ENCODE results near the gene AR. TPM values are rescaled to one million over a fixed set of nuclear protein-coding genes. Genes with fewer than 3 reads are reported as not detected.

AR gene
- total RNA-seq, 1 donor from 2014 or later, result not detected

- intact Hi-C loops (cut with micrococcal nuclease), result no loop called here
These were observed 20.7 kb downstream of the AR start for GRCh38 chrX:67564475-67564874.

DNA sequence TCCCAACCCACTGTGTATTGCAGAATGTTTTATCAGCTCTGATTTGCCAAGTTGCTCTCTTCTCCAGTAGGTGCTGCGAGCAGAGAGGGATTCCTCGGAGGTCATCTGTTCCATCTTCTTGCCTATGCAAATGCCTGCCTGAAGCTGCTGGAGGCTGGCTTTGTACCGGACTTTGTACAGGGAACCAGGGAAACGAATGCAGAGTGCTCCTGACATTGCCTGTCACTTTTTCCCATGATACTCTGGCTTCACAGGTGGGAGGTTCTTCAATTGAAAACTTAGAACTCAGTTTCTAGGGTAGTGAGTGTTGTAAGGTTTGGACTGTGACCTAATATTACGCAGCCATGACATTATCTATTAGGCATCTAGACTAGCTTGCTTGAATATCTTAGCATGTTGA lies 24.9 kb downstream of the AR start:
- intact Hi-C loops (cut with micrococcal nuclease), result no loop called here

DNA sequence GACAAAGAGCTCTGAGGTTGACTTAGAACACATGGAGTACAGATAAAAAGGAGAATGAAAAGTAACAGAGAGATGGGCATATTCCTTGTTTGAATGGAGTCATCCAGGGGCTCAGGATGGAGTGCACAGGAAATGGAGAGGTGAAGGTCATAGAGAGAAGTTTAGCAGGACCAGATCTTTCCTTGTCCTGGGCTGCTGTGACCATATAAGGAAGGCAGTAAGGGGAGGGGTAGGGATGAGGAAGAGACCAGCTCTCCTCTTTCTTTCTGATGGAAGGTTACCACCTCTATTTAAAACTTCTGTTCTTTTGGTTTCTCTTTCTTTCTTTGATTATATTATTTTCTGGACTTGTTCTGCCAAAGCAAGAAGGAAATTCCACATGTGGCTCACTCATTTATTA lies 27.0 kb downstream of the AR start:
- intact Hi-C loops (cut with micrococcal nuclease), result no loop called here

- intact Hi-C loops (cut with micrococcal nuclease), result no loop called here
These were observed 30.9 kb downstream of the AR start for GRCh38 chrX:67574696-67575095.

GRCh38 chrX:67582436-67582835 lies 38.6 kb downstream of the AR start:
- intact Hi-C loops (cut with micrococcal nuclease), result no loop called here

DNA sequence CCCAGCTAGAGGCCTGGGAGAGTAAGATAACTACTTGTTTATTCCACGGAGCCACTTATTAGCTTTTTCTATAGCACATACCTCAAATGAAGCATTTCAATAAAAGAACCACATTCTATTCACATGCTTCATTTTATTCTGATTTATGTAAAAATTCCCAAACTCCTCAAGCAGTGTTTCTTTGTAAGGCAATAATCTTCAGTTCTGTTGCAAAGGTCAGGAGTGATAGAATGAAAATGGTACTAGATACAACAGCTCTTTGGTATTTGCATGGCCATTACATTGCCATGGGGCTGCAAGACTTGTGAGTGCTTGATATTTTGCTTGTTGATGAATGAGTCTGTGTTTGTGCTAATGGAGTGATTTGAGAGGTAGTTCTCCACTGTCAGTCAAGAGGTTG lies 39.4 kb downstream of the AR start:
- intact Hi-C loops (cut with micrococcal nuclease), result no loop called here

DNA sequence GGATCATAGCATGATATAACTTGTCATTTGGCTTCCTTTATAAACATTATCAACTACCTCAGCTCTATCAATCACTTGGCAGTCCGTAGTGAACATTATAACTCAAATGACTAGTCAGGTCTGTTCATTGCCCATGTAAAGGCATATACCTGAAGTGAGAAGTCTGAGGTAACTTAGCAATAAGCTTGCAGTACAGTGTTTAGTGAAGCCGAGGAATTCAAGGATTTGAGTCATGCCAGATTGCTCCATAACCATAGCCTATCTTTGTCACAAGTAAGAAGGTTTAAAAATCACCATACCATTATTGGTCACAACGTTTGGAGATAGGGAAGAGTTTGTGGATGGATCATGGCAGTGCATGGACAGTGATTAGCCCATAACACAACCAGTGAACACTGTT lies 41.6 kb downstream of the AR start:
- intact Hi-C loops (cut with micrococcal nuclease), result no loop called here

DNA sequence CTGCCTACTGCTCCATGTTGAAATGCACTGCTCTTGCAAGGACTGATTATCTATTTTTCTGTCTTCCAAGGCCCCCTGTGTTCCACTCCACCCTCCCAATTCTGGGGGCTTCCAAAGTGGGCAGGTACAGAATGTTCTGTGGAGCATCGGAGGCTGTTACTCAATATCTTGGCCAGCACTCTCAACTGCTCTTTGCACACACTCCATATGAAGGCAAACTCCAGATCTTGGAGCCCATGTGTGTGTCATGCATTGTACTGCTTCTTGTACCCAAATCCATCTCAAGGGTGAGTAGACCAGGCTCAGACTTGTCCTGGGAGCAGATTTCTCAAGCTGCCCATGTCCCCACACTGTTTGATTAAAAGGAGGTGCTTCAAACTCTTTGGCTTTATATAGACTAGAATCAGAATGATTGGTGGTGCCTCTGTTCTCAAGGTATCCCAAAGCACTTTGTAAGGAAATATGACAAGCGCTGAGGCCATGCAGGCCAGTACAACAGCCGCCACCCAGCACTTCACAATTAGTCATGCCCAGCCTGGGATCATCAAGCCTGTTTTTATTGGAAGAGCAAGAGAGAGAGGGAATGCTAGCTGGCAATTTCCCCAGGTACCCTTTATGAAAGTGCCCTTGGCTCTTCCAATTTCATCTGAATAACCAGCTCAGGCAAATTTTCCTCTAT lies 44.3 kb downstream of the AR start:
- intact Hi-C loops (cut with micrococcal nuclease), result no loop called here

DNA sequence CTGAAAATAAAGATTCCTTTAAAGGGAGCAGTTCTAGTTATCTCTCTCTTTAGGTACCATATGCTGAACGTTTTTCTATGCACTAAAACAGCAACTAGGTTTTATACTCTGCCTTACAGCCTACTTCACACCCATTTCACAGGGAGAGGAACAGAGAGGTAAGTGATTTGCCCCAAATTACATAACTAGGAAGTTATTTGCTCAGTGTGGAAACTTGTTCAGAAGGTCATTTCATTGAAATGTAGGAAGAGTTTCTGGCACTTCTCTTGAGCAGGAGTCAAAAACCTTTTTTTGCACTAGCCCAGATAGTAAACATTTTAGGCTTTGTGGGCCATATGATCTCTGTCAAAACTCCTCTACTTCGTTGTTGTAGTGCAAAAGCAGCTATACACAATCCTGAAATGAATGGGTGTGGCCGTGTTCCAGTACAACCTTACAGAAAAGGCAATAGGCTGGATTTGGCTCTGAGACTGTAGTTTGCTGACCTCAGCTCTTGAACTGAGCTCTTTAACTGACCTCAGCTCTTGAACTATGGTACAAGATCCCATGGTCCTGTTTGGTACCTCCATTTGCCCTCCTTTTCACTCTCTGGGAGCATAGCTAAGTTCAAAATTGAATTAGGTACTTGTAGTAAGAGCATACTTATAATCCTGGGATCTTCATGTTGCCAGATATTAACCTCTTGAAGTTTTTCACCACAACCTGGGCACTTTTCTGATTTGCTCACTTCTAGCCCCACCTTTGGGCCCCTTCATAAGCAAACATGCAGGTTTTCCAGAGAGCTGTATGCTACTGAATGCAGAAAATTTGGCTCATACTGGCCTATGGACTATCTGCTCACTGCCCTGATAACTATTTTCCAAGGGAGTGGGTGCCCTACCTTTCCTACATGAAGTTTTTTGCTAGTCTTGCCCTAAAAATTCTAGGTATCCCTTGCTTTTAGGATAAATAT lies 53.3 kb downstream of the AR start:
- intact Hi-C loops (cut with micrococcal nuclease), result no loop called here

DNA sequence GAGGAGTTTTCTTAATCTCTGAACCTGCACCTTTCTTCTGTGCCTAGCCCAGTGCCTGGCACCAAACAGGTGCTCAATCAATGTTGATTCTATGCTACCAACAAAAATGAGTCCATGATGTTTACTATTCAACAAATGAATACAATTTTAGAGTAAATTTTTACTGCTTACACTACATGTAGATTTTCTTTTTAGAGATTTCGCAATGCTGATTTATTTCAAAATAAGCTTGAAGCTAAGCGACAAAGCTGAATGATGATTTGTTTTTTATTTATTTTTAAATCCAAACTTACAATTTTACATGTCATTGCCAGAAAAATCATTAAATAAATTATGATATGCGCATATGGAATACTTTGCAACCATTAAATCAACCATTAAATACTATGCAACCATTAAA lies 55.7 kb downstream of the AR start:
- intact Hi-C loops (cut with micrococcal nuclease), result no loop called here

DNA sequence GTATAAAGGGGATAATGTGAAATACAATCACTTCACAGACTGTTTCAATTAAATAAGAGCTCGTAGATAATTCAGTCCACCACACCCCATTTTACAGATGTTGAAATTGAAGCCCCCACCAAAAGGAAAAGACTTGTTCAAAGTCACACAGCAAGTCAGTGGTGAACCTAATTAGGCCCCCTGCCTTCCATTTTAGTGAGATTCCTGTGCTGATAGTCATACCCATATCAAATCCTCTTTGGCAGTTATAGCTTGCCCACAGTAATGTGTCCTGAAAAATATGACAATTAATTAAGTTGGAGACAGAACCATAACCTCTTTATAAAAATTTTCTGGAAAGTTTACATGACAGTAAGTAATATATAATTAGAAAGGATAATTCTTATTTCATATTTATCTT lies 58.0 kb downstream of the AR start:
- intact Hi-C loops (cut with micrococcal nuclease), result no loop called here

GRCh38 chrX:67604979-67605703 lies 61.3 kb downstream of the AR start:
- intact Hi-C loops (cut with micrococcal nuclease), result no loop called here

GRCh38 chrX:67607466-67607865 lies 63.6 kb downstream of the AR start:
- intact Hi-C loops (cut with micrococcal nuclease), result no loop called here

GRCh38 chrX:67610282-67610681 lies 66.5 kb downstream of the AR start:
- intact Hi-C loops (cut with micrococcal nuclease), result no loop called here

DNA sequence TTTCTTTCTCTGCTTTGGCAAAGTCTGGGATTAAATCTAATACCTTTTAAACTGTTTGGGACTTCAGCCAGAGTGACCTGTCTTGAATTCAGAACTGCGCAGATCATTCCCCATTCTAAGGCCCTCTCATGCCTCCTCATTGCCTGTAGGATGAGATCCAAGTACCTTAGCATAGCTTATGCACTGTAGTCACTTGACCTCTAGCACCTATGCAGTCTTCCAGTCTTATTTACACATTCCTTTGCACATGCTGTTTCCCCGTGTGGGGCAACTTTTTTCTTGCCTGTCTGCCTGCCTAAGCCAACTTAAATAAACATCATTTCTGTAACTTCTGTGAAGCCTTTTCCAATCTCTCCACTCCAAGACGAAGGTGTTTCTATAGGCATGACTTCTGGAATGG lies 68.4 kb downstream of the AR start:
- intact Hi-C loops (cut with micrococcal nuclease), result no loop called here

DNA sequence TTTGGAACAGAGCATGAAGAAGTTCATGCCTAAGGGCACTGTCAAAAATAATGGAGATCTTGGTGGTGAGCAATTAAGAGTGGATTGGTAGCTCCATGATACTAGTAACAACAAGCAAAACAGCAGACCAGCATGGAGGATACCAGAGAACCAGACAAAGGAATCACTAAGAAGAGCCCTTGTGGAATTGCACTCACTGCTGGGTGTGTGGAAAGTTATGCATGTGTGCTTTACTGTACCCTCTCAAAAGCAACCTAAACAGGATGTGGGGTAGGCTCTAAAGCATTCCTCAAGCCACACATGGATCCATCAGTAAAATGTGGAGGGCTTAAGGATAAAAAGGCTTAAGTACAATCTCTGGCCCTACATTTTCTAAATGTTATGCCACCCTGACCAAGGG lies 69.5 kb downstream of the AR start:
- intact Hi-C loops (cut with micrococcal nuclease), result no loop called here

GRCh38 chrX:67613996-67614395 lies 70.2 kb downstream of the AR start:
- intact Hi-C loops (cut with micrococcal nuclease), result no loop called here

DNA sequence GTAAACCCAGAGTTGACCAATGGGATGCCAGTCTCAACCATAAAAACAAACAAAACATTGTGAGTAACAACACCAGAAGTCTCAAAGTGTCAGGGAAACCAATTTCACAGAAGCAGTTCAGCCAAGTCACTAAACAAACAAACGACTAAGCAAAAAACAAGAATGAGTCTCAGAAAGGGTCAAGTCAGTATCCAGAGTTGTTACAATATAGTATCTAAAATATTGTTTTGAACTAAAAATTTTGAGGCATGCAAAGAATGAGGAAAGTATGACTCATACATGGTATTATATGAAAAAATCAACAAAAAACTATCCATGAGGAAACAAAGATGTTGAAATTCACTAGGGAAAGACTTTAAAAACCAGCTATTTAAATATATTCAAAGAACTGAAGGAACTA lies 70.6 kb downstream of the AR start:
- intact Hi-C loops (cut with micrococcal nuclease), result no loop called here

GRCh38 chrX:67619253-67619652 lies 75.4 kb downstream of the AR start:
- intact Hi-C loops (cut with micrococcal nuclease), result no loop called here

- intact Hi-C loops (cut with micrococcal nuclease), result no loop called here
These were observed 78.3 kb downstream of the AR start for GRCh38 chrX:67622053-67622585.

GRCh38 chrX:67624325-67624724 lies 80.5 kb downstream of the AR start:
- intact Hi-C loops (cut with micrococcal nuclease), result no loop called here

DNA sequence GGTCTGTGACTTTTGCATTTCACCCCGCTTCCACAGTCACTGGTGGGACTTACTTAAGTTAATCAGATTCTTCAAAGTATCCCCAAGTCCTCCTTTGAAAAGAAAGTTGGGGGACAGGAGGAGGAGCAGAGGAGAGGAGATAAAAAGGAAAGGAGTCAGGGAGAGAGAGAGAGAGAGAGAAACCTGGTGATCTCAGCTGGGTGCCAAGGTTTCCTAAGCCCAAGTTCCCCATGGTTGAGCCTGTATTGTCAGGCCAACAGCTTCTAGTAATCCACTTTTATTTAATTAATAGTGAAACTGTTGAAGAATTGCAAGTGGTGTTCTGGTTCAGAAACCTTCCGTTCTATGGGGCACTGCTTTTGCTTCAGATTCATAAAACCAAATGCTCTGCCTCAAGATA lies 91.6 kb downstream of the AR start:
- intact Hi-C loops (cut with micrococcal nuclease), result no loop called here

Data from T-helper 1 cell treated with Interleukin-12 subunit alpha and Interleukin-12 subunit beta and Interleukin-4 antibody, amounts not matched to agents 30 ng/mL and 1 ng/mL, for 36 hours (primary cell).